ENCODE data around the gene RIPPLY2.
"Not testable (repeated sequence)": the region's sequence is repeated elsewhere in the genome, so short reads cannot be mapped to it uniquely, and the experiment has no call there.

Gene RIPPLY2

GRCh38 chr6:83860782-83861495, 7.8 kb downstream of the RIPPLY2 start:
- peak; percentile 19 to 34 for DNase-seq

GRCh38 chr6:83862776-83863471, 9.8 kb downstream of the RIPPLY2 start:
- no peak for DNase-seq

- DNase-seq: no peak
Observed at GRCh38 chr6:83867043-83867442, 13.9 kb downstream of the RIPPLY2 start.

GRCh38 chr6:83867527-83868161, 14.5 kb downstream of the RIPPLY2 start:
- DNase-seq: peak; percentile 91 to 95

- DNase-seq: no peak
Observed at GRCh38 chr6:83868639-83869038, 15.5 kb downstream of the RIPPLY2 start.

GRCh38 chr6:83870649-83871048, 17.5 kb downstream of the RIPPLY2 start:
- no peak for DNase-seq

GRCh38 chr6:83872386-83873118, 19.4 kb downstream of the RIPPLY2 start:
- no peak for DNase-seq

- no peak for DNase-seq
Observed at GRCh38 chr6:83873869-83874268, 20.7 kb downstream of the RIPPLY2 start.

GRCh38 chr6:83875843-83876242, 22.7 kb downstream of the RIPPLY2 start:
- peak; percentile 11 to 20 for DNase-seq

- no peak for DNase-seq
Observed at GRCh38 chr6:83878902-83879644, 25.9 kb downstream of the RIPPLY2 start.

GRCh38 chr6:83879746-83880145, 26.6 kb downstream of the RIPPLY2 start:
- no peak for DNase-seq

GRCh38 chr6:83883240-83883639, 30.1 kb downstream of the RIPPLY2 start:
- no peak for DNase-seq

GRCh38 chr6:83884523-83884922, 31.4 kb downstream of the RIPPLY2 start:
- peak; percentile 32 to 63 for DNase-seq

- peak in 1 of 2 donors; percentile 27 for DNase-seq
Observed at GRCh38 chr6:83885984-83886383, 32.8 kb downstream of the RIPPLY2 start.

- peak in 1 of 2 donors; percentile 11 for DNase-seq
Observed at GRCh38 chr6:83889621-83890020, 36.5 kb downstream of the RIPPLY2 start.

- no peak for DNase-seq
Observed at GRCh38 chr6:83890520-83890919, 37.4 kb downstream of the RIPPLY2 start.

GRCh38 chr6:83891586-83891985, 38.4 kb downstream of the RIPPLY2 start:
- no peak for DNase-seq

GRCh38 chr6:83893024-83893423, 39.9 kb downstream of the RIPPLY2 start:
- DNase-seq: no peak

- DNase-seq: not testable (repeated sequence)
Observed at GRCh38 chr6:83897094-83897493, 43.9 kb downstream of the RIPPLY2 start.

GRCh38 chr6:83901624-83902023, 48.5 kb downstream of the RIPPLY2 start:
- DNase-seq: no peak

GRCh38 chr6:83904395-83904794, 51.2 kb downstream of the RIPPLY2 start:
- DNase-seq: no peak

- DNase-seq: no peak
Observed at GRCh38 chr6:83905648-83906047, 52.5 kb downstream of the RIPPLY2 start.

Data from inflammatory macrophage treated with lipopolysaccharide for 1 hour (primary cell).